Measurements from ENCODE around the gene ZNF688. TPM values are rescaled to one million over a fixed set of nuclear protein-coding genes. Genes with fewer than 3 reads are reported as not detected.

ZNF688 gene
- total RNA-seq, 2 experiments from 2014 or later: 9.4 to 10.0 TPM

DNA sequence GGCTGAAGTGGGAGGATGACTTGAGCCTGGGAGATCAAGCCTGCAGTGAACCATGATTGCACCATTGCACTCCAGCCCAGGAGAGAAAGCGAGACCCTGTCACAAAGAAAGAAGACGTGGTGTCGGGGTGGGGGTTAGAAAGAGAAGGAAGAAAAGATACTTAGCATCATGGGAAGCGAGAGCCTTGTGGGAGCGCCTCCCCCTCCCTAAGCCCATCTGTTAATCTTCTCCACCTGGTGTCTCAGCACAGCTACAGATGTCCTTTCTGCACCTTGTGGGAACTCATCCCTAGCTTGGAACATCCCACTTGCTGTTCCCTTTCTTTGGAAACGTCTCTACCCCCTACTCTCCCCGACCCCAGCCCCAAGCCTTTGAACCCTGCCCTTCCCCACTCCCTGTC lies 6.0 kb downstream of the ZNF688 start:
- ChIA-PET POLR2A (interaction anchor here (0.5 to 1.9 kb wide), 3 partner anchors 14 to 31 kb away, joined by 3 to 5 read pairs (median 5); partner anchors contain the start of gene ZNF747), CTCF (interaction anchor here (1.2 to 1.7 kb wide), 2 partner anchors 9 to 135 kb away, joined by 3 to 5 read pairs; partner anchors contain the start of gene DCTPP1)

DNA sequence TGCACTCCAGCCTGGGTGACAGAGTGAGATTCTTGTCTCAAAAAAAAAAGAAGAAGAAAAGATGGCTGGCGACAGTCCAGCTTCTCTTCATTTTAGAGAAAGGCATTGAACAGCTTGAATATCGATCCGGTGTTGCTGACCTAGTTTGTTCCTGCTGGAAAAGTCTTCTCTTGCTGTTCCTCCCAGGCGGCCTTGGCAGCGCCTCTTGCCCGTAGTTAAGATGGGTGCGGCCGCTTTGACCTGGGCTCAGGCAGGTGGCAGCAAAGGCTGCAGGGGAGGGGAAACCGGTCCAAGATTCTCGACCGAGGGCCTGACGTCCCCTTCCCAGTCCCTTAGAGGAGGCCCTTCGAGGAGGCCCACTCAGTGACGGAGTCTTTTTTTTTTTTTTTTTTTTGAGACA lies 9.5 kb downstream of the ZNF688 start:
- ChIA-PET POLR2A (interaction anchor here (0.6 to 1.6 kb wide), 3 partner anchors 10 to 27 kb away, joined by 3 to 7 read pairs (median 4); partner anchors contain the start of gene ZNF688), CTCF (interaction anchor here (0.7 to 2.1 kb wide), 2 partner anchors 27 to 378 kb away, joined by 3 to 7 read pairs; partner anchors contain the start of gene ZNF747)

DNA sequence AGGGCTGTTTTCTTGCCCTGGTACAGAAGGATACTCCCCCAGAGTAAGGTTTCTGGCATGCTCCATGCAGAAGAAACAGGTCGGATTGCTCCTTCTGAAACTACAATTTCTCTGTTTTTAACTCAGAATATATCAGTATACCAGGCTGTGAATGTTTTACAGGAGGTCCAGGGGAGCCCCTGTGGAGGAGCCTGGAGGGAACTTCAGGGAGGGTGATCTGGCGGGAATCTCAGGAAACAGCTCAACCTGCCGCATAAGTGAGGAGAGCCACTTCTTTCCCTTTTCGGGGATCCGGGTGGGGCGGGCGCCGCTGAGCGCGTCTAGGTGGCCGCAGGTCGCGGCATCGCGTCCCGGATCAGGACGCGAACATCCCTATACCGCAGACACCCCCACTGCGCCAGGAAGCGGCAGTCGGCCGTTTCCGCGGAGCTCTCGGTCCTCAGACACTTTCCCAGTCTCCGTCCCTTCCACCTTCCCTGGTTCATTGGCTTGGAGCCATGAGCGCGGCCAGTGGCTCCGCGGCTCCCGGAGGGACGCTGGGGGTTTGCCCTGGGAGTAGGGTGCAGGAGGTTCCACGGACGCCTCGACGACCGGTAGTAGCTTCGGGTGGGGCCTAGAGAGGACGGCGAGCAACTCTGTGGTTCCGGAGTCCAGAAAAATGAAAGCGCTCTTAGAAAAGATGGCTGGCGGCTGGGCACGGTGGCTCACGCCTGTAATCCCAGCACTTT lies 10.3 kb downstream of the ZNF688 start:
- CTCF ChIA-PET: interaction anchor here (1.5 to 2.1 kb wide), 2 partner anchors 10 to 26 kb away, joined by 3 to 7 read pairs; partner anchors contain the start of genes ZNF688 and ZNF747
- POLR2A ChIA-PET: interaction anchor here (0.6 to 1.6 kb wide), 3 partner anchors 9 to 26 kb away, joined by 3 to 7 read pairs (median 4); partner anchors contain the start of gene ZNF688

DNA sequence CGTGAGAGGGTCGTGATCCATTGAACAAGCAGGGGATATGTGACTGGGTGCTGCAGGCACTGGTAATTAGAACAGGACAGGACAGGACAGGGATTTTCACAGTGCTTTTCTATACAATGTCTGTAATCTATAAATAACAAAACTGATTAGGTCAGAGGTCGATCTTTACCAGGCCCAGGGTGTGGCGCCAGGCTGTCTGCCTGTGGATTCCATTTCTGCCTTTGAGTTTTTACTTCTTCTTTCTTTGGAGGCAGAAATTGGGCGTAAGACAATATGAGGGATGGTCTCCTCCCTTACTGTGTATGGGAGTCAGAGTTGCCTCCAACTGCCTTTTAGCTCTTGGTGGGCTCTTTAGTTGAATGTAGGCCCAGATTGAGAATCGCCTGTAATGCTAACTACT lies 11.8 kb downstream of the ZNF688 start:
- POLR2A ChIA-PET: no interaction called here
- CTCF ChIA-PET: interaction anchor here (1.5 to 3.2 kb wide), 3 partner anchors 12 to 25 kb away, joined by 3 to 31 read pairs (median 7); partner anchors contain the start of genes ZNF688 and ZNF747

DNA sequence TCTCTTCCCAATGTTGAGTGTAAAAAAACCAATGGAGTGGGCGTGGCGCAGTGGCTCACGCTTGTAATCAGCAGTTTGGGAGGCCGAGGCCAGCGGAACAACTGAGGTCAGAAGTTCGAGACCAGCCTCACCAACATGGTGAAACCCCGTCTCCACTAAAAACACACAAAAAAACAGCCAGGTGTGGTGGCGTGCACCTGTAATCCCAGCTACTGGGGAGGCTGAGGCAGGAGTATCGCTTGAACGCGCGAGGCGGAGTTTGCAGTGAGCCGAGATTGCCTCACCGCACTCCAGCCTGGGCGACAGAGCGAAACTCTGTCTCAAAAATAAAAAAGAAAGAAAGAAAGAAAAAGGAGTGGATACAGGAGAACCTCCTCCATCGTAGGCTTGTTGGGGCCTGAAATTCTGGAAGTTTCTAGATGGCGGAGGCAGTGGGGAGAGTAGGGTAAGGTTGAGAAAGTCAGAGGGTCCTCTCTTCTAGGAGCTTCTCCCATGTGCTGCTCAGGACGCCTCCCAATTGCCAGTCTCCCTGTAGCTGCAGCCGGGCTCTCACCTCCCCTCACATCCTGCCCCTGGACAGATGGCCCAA lies 12.6 kb downstream of the ZNF688 start:
- ChIA-PET POLR2A (interaction anchor here (0.5 to 2.6 kb wide), 9 partner anchors 8 to 607 kb away, joined by 3 to 35 read pairs (median 8); partner anchors contain the start of genes FBRS, ZNF688, ZNF689 and ZNF747), CTCF (interaction anchor here (0.5 to 3.2 kb wide), 11 partner anchors 8 to 149 kb away, joined by 3 to 31 read pairs (median 5); partner anchors contain the start of genes DCTPP1, ZNF688, ZNF689 and ZNF747)

DNA sequence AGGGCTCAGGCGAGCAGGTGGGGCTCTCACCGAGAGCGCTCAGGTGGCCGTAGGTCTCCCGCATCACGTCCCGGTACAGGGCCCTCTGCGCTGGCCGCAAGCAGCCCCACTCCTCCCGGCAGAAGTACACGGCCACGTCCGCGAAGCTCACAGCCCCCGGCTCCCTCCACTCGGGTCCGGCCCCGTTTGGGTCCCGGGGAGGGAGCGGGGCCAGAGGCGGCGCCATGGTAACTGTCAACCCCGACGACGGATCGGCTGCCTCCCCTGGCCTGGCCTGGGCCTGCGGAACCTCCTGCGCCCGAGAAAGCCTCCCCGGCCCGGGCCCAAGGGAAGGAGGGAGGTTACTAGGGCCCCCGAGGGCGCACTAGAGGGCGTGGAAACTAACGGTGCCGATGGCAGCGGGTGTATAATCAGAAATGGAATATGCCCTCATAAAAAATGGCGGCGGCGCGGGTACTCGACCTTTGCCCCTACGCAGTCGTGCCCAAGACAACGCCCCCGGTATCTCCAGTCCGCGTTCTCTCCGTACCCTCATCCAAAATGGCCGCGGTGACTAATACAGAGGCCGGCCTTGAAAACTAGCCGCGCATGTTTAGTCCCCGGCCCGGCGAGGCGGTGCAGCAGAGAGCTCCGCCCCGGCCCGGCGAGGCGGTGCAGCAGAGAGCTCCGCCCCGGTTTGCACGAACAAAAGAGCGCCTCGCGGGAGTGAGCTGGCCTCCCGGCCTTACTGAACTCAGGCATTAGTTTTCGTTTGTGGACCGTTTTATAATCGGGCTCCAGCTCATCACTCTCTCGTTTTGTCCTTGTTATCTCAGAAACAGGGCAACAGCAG lies 13.3 kb downstream of the ZNF688 start, which contains the start of gene ZNF764:
TSS of gene ZNF764 (minus strand) at position 418 of the 832 bp plus-strand sequence. CDS start at position 226, 192 bp downstream.
- ChIA-PET CTCF (interaction anchor here (0.5 to 3.2 kb wide), 18 partner anchors 8 to 149 kb away, joined by 3 to 31 read pairs (median 4); partner anchors contain the start of genes DCTPP1, ZNF688, ZNF689 and ZNF747), POLR2A (interaction anchor here (0.5 to 2.6 kb wide), 12 partner anchors 9 to 608 kb away, joined by 3 to 35 read pairs (median 6); partner anchors contain the start of genes FBRS, ZNF688, ZNF689 and ZNF747)

DNA sequence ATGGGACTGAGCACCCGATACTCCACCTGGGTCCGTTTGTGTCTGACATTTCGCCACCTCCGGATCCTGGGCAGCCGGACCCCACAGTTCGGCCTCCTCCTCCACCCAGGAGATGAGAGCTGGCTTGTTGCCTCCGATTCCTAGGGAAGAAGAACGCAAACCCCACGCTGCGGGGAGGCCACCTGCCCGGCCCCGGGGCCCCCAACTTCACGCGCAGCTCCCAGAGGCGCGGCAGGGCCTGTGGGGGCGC lies 13.9 kb downstream of the ZNF688 start:
- ChIA-PET POLR2A (interaction anchor here (0.5 to 2.6 kb wide), 9 partner anchors 9 to 101 kb away, joined by 3 to 35 read pairs (median 8); partner anchors contain the start of genes FBRS, ZNF688, ZNF689 and ZNF747), CTCF (interaction anchor here (0.8 to 3.2 kb wide), 12 partner anchors 13 to 148 kb away, joined by 3 to 31 read pairs (median 4); partner anchors contain the start of genes DCTPP1, ZNF688 and ZNF747)

DNA sequence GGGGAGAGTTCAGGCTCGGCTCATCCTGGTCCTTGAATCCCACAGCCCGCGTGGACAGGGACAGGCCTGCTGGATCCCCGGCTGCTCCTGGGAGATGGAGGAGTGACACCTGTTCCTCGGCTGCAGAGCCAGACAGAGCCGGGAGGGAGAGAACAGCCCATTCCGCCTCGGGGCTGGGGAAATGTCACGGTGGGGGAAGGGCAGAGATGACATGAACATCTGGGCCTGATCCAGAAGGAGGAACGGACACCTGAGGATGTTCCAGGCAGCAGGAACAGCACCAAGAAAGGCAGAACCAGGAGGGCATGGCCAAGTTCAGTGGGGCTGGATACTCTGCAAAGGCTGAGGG lies 15.4 kb downstream of the ZNF688 start:
- ChIA-PET POLR2A (no interaction called here), CTCF (interaction anchor here (1.2 to 1.3 kb wide), 2 partner anchors 25 to 83 kb away, joined by 3 to 4 read pairs; partner anchors contain the start of gene ITGAL)

DNA sequence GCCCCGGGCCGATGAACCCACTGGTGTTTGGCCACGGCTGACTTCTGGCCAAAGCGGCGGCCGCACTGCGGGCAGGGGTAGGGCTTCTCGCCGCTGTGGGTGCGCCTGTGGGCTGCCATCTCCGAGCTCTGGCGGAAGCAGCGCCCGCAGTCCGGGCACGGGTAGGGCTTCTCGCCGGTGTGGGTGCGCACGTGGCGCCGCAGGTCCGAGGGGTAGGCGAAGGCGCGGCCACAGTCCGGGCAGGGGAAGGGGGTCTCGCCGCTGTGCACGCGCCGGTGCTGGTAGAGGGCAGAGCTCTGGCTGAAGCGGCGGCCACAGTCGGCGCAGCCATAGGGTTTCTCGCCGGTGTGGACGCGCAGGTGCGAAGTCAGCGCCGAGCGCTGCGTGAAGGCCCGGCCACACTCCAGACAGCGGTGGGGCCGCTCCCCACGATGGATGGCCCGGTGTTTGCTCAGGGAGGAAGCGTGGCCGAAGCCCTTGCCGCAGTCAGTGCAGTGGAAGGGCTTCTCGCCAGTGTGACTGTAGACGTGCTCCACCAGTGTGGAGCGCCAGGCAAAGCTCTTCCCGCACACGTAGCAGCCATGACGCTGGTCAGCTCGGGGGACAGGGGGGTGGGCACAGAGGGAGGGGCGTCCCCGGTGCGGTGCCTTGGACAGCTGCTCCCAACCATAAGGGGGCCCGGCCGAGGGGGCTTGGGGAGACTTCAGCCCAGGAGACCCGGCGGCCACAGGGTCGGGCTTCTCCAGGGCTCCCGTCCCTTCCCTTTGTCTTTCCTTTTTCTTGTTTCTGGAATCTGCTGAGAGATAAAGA lies 16.0 kb downstream of the ZNF688 start:
- POLR2A ChIA-PET: no interaction called here

DNA sequence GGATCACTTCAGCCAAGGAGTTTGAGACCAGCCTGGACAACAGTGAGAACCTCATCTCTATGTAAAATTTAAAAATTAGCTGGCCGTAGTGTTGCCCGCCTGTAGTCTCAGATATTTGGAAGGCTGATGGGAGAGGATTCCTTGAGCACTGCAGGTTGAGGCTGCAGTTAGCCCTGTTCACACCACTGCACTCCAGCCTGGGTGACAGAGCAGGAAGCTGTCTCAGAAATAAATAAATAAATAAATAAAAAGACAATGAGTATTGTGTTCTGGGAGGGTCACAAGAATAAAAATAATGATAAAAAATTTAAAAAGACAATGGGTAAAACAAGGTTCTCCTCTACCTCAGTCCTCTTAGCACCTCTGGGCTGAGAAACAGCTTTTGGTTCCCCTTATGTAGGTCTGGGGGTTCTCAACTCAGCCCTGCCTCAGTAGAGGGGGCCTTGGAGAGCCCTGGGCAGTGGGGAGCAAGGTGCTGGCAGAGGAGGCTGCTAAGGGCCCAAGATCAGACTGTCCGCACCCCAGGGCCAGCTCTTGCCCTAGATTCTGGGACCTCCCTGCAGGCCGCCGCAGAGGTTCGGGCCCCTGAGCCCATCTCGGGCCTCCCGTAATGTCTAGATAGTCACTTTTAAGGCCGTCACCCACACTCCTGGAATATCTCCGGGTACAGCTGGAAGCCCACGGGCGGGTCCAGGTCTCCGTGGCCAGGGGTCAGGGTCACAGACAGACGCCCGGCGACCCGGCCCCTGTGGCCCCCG lies 16.8 kb downstream of the ZNF688 start:
- ChIA-PET POLR2A (no interaction called here), CTCF (interaction anchor here (0.8 kb wide), 1 partner anchor 137 kb away, joined by 3 read pairs; no protein-coding TSS in a partner anchor)

More for the DNA sequence above, 16.0 kb downstream of the ZNF688 start:
- CTCF ChIA-PET: interaction anchor here (0.8 kb wide), 1 partner anchor 138 kb away, joined by 3 read pairs; no protein-coding TSS in a partner anchor

DNA sequence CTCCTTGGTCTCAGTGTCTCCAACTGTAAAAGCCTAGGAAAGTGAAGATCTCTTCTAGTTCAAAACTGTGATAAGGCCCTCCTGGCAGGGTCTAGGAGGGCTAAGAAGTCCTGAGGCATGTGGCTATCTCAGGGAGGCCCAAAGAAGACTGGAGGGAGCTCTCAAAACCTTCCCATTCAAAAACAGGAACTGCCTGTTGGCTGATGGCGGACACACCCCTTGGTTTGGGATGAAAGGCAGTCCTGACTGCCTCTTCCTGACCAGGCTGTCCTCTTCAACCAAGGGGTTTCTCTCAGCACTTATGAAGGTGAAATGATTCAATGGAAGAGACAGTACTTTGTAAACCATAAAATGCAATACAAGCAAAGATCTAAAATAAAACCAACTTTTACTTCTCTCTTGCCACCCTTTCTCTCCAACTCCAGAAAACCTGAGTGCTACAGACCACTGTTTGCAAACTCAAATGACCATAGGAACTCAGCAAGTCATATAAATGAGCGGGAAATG lies 18.1 kb downstream of the ZNF688 start:
- POLR2A ChIA-PET: interaction anchor here (0.6 to 1.1 kb wide), 2 partner anchors 14 to 1714 kb away, joined by 3 to 10 read pairs; no protein-coding TSS in a partner anchor
- CTCF ChIA-PET: no interaction called here

DNA sequence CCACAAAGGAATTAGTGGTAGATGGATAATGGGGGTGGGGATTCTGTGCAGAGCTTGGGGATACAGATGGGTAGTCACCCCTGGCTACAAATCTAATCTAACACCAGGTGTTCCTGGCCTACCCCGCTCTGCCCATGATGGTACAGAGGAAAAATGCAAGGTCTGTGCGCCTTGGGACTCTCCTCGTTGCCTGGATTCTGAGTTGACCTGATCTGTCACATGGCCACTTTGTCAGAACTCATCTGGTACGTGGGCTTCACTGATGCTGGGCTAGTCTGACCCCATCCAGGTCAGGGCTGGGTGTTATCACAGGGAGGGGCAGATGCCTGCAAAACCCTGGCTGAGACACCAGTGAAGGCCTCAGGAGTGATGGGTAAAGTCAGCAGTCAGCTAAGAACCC lies 18.6 kb downstream of the ZNF688 start:
- POLR2A ChIA-PET: interaction anchor here (0.6 to 1.1 kb wide), 2 partner anchors 14 to 1714 kb away, joined by 3 to 10 read pairs; no protein-coding TSS in a partner anchor
- CTCF ChIA-PET: interaction anchor here (0.7 kb wide), 1 partner anchor 16 kb away, joined by 3 read pairs; no protein-coding TSS in a partner anchor

DNA sequence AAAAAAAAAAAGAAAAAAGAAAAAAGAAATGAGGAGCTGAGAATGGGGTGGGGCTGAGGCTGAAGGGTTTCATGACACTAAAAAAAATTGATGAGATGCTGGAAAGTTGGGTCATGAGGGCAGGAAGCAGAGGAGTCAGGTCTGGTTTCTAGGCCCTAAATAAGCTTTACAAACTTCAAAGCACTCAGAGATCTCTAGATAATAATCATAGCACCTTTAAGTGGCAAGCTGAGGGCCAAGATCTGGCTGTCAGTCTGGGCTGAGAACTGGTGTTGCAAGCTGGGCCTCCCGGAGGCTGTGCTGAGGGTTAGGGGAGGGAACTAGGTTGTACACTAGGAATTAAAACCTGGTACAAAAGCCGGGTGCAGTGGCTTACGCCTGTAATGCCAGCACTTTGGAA lies 19.7 kb downstream of the ZNF688 start:
- ChIA-PET CTCF (interaction anchor here (0.5 to 4.0 kb wide), 6 partner anchors 17 to 141 kb away, joined by 3 to 23 read pairs (median 4); partner anchors contain the start of genes ZNF747 and ZNF785), POLR2A (interaction anchor here (0.6 to 2.3 kb wide), 11 partner anchors 10 to 575 kb away, joined by 3 to 18 read pairs (median 3); partner anchors contain the start of gene ZNF689)

DNA sequence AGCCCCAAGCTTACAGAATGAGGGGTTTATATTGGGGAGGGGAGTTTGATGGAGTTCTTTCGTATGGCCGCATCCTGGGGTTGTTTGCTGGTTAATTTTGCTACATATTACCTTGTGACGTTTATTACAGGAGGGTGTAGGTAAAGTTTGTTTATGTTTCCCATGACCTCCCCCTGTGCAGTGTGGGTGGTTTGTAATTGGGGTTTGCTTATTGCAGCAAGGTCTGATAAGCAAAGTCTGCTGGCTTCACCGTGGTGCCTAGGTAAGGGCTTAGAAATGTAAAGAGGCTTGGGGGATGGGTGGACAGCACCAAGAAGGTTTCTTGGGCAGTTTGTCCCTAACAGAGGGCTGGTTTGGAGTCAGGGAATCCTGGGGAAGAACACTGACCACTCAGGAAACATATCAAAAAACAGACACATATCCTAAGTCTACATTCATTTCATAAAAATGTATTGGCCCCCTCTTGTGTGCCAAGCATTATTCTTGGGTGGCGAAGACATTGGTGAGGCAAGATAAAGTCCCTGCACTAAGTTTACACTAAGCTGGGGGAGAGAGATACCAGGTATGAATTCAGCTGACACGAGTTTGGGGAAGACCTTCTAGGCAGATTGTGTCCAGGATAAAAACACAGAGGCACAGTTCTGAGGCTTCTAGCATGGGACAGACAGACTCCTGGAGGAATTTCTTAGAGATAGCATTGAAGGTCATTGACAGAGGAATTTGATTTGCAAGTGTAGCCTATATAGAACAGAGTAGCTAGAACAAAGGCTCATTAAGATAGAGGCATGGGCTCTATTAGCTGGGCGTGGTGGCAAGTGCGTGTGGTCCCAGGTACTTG lies 22.9 kb downstream of the ZNF688 start:
- ChIA-PET CTCF (interaction anchor here (4.0 kb wide), 1 partner anchor 14 kb away, joined by 23 read pairs; the partner anchor contains the start of gene ZNF747), POLR2A (interaction anchor here (0.7 to 1.4 kb wide), 4 partner anchors 9 to 57 kb away, joined by 3 to 6 read pairs (median 3); partner anchors contain the start of genes ZNF747 and ZNF764)

DNA sequence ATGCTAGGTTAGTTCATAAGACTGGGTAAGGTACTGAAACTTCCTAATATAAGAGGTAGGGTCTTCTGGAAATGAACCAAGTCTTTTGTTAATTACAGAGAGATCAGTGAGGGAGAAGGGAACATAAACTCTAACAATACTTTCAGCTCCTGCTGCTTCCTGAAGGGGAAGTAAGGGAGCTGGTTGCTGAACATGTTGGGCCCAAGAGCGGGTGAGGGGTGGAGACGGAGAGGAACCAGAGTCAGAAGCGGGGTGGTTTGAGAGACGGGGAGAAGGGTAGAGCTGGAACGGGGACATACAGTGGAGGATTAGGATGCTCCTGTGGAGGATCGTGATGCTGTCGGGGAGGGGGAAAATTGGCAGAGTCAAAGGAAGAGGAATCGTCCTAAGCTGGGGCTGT lies 25.4 kb downstream of the ZNF688 start:
- POLR2A ChIA-PET: interaction anchor here (1.0 kb wide), 1 partner anchor 11 kb away, joined by 4 read pairs; no protein-coding TSS in a partner anchor
- CTCF ChIA-PET: interaction anchor here (0.6 to 1.2 kb wide), 3 partner anchors 10 to 123 kb away, joined by 3 to 4 read pairs (median 3); no protein-coding TSS in a partner anchor

All from activated CD8-positive, alpha-beta memory T cell treated with anti-CD3 and anti-CD28 coated beads for 36 hours (primary cell).